ENCODE measurements around the gene BAMBI. TPM values are rescaled to one million over a fixed set of nuclear protein-coding genes. Genes with fewer than 3 reads are reported as not detected.

The BAMBI gene
- total and polyA plus RNA-seq, 8 donors, result 7.5 to 150 (median 127) TPM

- H3K36me3 ChIP-seq, result no peaks in the 10 kb centered on the region
- H3K4me3 ChIP-seq, result no peak overlapping the region
- peaks cover 11 to 33% of the 10 kb centered on the region in 2 donors for H3K4me1 ChIP-seq
- H3K9me3 ChIP-seq, result no peaks in the 10 kb centered on the region
- H3K27ac ChIP-seq, result no peak overlapping the region
- DNase-seq (no peak), ATAC-seq (no peak)
- H3K27me3 ChIP-seq, result peaks cover 0 to 40% of the 10 kb centered on the region in 2 donors
- intact Hi-C loops (cut with DNase I), result no loop called here
- no peak for TF ChIP-seq CTCF (IDR thresholded peaks at IDR 0.05)
These were observed 4.8 kb downstream of the BAMBI start for GRCh38 chr10:28681928-28682750.

- Histone ChIP-seq H3K27me3 (peaks cover 0 to 19% of the 10 kb centered on the region in 2 donors), H3K27ac (no peak overlapping the region), H3K9me3 (no peaks in the 10 kb centered on the region), H3K36me3 (no peaks in the 10 kb centered on the region), H3K4me3 (no peak overlapping the region), H3K4me1 (peaks cover 11% of the 10 kb centered on the region in 2 donors)
- DNase-seq, result no peak
- no peak for TF ChIP-seq CTCF (IDR thresholded peaks at IDR 0.05)
- no peak for ATAC-seq
- intact Hi-C loops (cut with DNase I), result no loop called here
These were observed 7.0 kb downstream of the BAMBI start for GRCh38 chr10:28684157-28684985.

GRCh38 chr10:28684986-28685580, 7.8 kb downstream of the BAMBI start:
- Histone ChIP-seq H3K36me3 (no peaks in the 10 kb centered on the region), H3K9me3 (no peaks in the 10 kb centered on the region), H3K4me1 (peaks cover 4 to 11% of the 10 kb centered on the region in 2 donors), H3K4me3 (no peak overlapping the region), H3K27me3 (peaks cover 0 to 12% of the 10 kb centered on the region in 2 donors), H3K27ac (no peak overlapping the region)
- intact Hi-C loops (cut with DNase I), result no loop called here
- TF ChIP-seq CTCF (IDR thresholded peaks at IDR 0.05), result no peak
- ATAC-seq (peak; percentile 36), DNase-seq (no peak)

GRCh38 chr10:28685717-28686116, 8.4 kb downstream of the BAMBI start:
- DNase-seq (no peak), ATAC-seq (no peak)
- TF ChIP-seq CTCF (IDR thresholded peaks at IDR 0.05), result no peak
- H3K9me3 ChIP-seq, result no peaks in the 10 kb centered on the region
- intact Hi-C loops (cut with DNase I), result no loop called here
- no peaks in the 10 kb centered on the region for H3K36me3 ChIP-seq
- no peak overlapping the region for H3K4me3 ChIP-seq
- H3K4me1 ChIP-seq, result peaks cover 0 to 9% of the 10 kb centered on the region in 2 donors
- no peak overlapping the region for H3K27ac ChIP-seq
- peaks cover 0 to 6% of the 10 kb centered on the region in 2 donors for H3K27me3 ChIP-seq

Measured in left lung (tissue), 10 donors.